Smooth muscle cell (in vitro differentiated cells): ENCODE data around the gene CNTN5. TPM values are rescaled to one million over a fixed set of nuclear protein-coding genes. Genes with fewer than 3 reads are reported as not detected.

Source experiments
- DNase-seq: peaks from one replicate; lab custom pipeline; 2025; ENCODE audit not compliant: unreplicated experiment; lab: John Stamatoyannopoulos, UW
- H2AFZ ChIP-seq: fragments of 200-600 bp; sonication (generic); 2 replicates; pipeline ENCODE4 v1.6.0; 2016; ENCODE audit warnings: antibody characterized with exemption, low read depth, mild to moderate bottlenecking
- H3F3A ChIP-seq: fragments of 200-600 bp; sonication (generic); 2 replicates; pipeline ENCODE4 v1.6.0; 2017; ENCODE audit warnings: antibody characterized with exemption, low read depth
- H3K27ac ChIP-seq: fragments of 200-600 bp; sonication (generic); 2 replicates; pipeline ENCODE4 v1.5.1; 2016; ENCODE audit warnings: low read depth, mild to moderate bottlenecking
- H3K27me3 ChIP-seq: fragments of 200-600 bp; sonication (generic); 2 replicates; pipeline ENCODE4 v1.6.1; 2016; ENCODE audit warnings: low read depth, mild to moderate bottlenecking
- H3K36me3 ChIP-seq: fragments of 200-600 bp; sonication (generic); 2 replicates; pipeline ENCODE4 v1.5.1; 2016; ENCODE audit warnings: low read depth
- H3K4me1 ChIP-seq: fragments of 200-600 bp; sonication (generic); 2 replicates; pipeline ENCODE4 v1.5.1; 2016; ENCODE audit warnings: low read depth
- H3K4me2 ChIP-seq: fragments of 200-600 bp; sonication (generic); 2 replicates; pipeline ENCODE4 v1.6.0; 2016; ENCODE audit warnings: mild to moderate bottlenecking
- H3K4me3 ChIP-seq: fragments of 200-600 bp; sonication (generic); 2 replicates; pipeline ENCODE4 v1.5.1; 2016; ENCODE audit warnings: mild to moderate bottlenecking
- H3K79me2 ChIP-seq: fragments of 200-600 bp; sonication (generic); 2 replicates; pipeline ENCODE4 v1.6.0; 2016; ENCODE audit warnings: low read depth, mild to moderate bottlenecking
- H3K9ac ChIP-seq: fragments of 200-600 bp; sonication (generic); 2 replicates; pipeline ENCODE4 v1.6.0; 2016; ENCODE audit warnings: low read depth
- H3K9me3 ChIP-seq: fragments of 200-600 bp; sonication (generic); replicated peaks from 2 replicates; pipeline ENCODE4 v1.5.1; 2016; ENCODE audit warnings: low read depth
- H4K20me1 ChIP-seq: fragments of 200-600 bp; sonication (generic); 2 replicates; pipeline ENCODE4 v1.6.0; 2016; ENCODE audit warnings: low read depth
- WGBS: methylation state at CpG from one replicate; pipeline ENCODE4 v1.1.7; 2016; ENCODE audit warnings: low lambda C conversion rate; 5-methylcytosine and 5-hydroxymethylcytosine counted together
- polyA plus RNA-seq: library from polyadenylated mRNA; unstranded; fragments of >200 nt; fragmentation: Nextera tagmentation; extraction: Ambion mirVana; gene quantifications from 2 replicates; pipeline ENCODE4 v1.2.1, GENCODE V29; 2016
- total RNA-seq: library from RNA; depleted of rRNA; stranded (reverse); fragments of >200 nt; gene quantifications from 2 replicates; pipeline ENCODE4 v1.2.3, GENCODE V29; 2014
- TF ChIP-seq, protein P1 (sequence below): fragments of 200-600 bp; sonication (generic); IDR thresholded peaks from 2 replicates; pipeline ENCODE4 v1.5.1; 2017; ENCODE audit warnings: borderline replicate concordance, mild to moderate bottlenecking, antibody characterized with exemption; ENCODE audit not compliant: insufficient read depth, poor library complexity, severe bottlenecking

CNTN5 gene
- total and polyA plus RNA-seq, 2 experiments from 2014 or later: 0.97 to 3.1 TPM

DNA sequence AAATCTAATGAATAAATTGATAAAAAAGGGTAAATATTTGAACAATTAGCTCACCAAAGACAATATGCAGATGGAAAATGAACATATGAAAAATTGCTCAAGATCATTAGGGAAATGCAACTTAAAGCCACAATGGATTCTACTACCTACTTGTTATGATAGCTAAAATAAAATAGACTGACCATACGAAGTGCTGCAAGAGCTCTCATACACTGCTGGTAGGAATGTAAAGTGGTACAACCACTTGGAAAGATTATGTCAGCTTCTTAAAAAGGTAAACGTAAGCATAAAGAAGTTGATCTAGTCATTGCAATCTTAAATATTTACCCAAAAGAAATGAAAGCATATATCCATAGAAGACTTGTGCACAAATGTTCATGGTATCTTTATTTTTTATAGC lies 1162.2 kb downstream of the CNTN5 start:
- 88% methylated on average over 2 of the region's 2 CpGs for WGBS
- Histone ChIP-seq H3K9me3 (no peaks in the 10 kb centered on the region), H3F3A (no peaks in the 10 kb centered on the region), H3K79me2 (no peaks in the 10 kb centered on the region), H2AFZ (no peak overlapping the region), H3K27me3 (no peaks in the 10 kb centered on the region), H3K4me3 (no peak overlapping the region), H3K9ac (no peak overlapping the region), H3K4me2 (no peak overlapping the region), H4K20me1 (no peaks in the 10 kb centered on the region), H3K4me1 (no peaks in the 10 kb centered on the region), H3K36me3 (no peaks in the 10 kb centered on the region), H3K27ac (no peak overlapping the region)
- TF ChIP-seq, protein P1, sequence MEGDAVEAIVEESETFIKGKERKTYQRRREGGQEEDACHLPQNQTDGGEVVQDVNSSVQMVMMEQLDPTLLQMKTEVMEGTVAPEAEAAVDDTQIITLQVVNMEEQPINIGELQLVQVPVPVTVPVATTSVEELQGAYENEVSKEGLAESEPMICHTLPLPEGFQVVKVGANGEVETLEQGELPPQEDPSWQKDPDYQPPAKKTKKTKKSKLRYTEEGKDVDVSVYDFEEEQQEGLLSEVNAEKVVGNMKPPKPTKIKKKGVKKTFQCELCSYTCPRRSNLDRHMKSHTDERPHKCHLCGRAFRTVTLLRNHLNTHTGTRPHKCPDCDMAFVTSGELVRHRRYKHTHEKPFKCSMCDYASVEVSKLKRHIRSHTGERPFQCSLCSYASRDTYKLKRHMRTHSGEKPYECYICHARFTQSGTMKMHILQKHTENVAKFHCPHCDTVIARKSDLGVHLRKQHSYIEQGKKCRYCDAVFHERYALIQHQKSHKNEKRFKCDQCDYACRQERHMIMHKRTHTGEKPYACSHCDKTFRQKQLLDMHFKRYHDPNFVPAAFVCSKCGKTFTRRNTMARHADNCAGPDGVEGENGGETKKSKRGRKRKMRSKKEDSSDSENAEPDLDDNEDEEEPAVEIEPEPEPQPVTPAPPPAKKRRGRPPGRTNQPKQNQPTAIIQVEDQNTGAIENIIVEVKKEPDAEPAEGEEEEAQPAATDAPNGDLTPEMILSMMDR: no peak
- no peak for DNase-seq

DNA sequence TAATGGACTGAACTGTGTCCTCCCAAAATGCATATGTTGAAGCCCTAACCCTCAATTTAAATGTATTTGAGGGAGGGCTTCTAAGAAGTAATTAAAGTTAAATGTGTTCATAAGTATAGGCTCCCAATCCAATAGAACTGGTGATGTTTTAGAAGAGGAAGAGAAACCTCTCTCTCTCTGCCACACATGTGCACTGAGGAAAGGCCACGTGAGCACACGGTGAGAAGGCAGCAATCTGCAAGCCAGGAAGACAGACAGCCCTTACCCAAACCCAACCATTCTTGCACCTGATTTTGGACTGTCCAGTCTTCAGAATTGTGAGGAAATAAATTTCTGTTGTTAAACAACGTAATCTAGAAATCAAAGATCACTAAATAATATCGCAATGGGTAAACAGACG lies 1164.8 kb downstream of the CNTN5 start:
- H3K4me1 ChIP-seq: no peaks in the 10 kb centered on the region
- H4K20me1 ChIP-seq: no peaks in the 10 kb centered on the region
- H3K4me3 ChIP-seq: no peak overlapping the region
- H3K27me3 ChIP-seq: no peaks in the 10 kb centered on the region
- 96% methylated on average over 5 of the region's 5 CpGs for WGBS
- DNase-seq: no peak
- H2AFZ ChIP-seq: no peak overlapping the region
- no peak overlapping the region for H3K9ac ChIP-seq
- no peak overlapping the region for H3K27ac ChIP-seq
- TF ChIP-seq, protein P1: no peak
- H3K4me2 ChIP-seq: no peak overlapping the region
- H3K79me2 ChIP-seq: no peaks in the 10 kb centered on the region
- no peaks in the 10 kb centered on the region for H3K36me3 ChIP-seq
- no peaks in the 10 kb centered on the region for H3K9me3 ChIP-seq
- no peaks in the 10 kb centered on the region for H3F3A ChIP-seq

DNA sequence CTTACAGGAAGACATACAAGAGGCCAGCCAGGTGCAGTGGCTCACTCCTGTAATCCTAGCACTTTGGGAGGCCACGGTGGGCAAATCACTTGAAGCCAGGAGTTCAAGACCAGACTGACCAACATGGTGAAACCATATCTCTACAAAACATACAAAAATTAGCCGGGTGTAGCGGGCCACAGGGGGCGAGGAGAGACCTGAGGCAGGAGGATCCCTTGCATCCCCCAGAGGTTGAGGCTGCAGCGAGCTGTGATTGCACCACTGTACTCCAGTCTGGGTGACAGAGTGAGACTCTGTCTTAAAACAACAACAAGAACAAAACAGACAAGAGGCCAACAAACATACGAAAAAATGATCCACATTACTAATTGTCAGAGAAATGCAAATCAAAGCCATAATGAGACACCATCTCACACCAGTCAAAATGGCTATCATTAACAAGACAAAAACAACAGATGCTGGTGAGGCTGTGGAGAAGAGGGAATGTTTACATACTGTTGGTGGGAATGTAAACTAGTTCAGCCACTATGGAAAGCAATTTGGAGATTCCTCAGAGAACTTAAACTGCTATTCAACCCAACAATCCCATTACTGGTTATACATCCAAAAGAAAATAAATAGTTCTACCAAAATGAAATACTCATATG lies 1167.5 kb downstream of the CNTN5 start:
- Histone ChIP-seq H3K4me2 (no peak overlapping the region), H2AFZ (no peak overlapping the region), H3K79me2 (no peaks in the 10 kb centered on the region), H3K9ac (no peak overlapping the region), H3K36me3 (no peaks in the 10 kb centered on the region), H3K4me1 (no peaks in the 10 kb centered on the region), H3K27me3 (no peaks in the 10 kb centered on the region), H3K4me3 (no peak overlapping the region), H3K27ac (no peak overlapping the region), H3F3A (no peaks in the 10 kb centered on the region), H4K20me1 (no peaks in the 10 kb centered on the region), H3K9me3 (no peaks in the 10 kb centered on the region)
- WGBS: 82% methylated on average over 6 of the region's 6 CpGs
- TF ChIP-seq, protein P1: no peak
- DNase-seq: no peak

DNA sequence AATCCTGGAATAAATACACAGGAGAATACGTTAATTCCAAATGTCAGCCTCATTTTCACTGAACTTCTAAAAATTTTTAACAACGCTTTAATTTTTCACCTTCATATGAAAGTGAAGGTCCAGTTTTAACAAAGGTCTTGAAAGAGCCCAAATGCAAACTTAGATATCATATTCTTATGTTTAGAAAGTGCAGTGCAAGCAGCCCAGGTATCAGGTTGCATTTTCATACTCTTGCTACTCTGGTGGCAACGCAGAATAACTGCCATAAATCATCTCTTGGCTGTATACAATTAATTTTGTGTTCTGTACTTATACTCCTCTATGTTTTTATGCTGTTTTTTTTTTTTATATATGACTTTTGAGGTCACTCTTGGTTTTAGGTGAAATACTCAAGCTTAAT lies 1169.6 kb downstream of the CNTN5 start:
- no peak overlapping the region for H3K27ac ChIP-seq
- TF ChIP-seq, protein P1: no peak
- H3K9me3 ChIP-seq: no peaks in the 10 kb centered on the region
- H2AFZ ChIP-seq: no peak overlapping the region
- no peaks in the 10 kb centered on the region for H3F3A ChIP-seq
- whole genome bisulfite sequencing: 96% methylated on average over 3 of the region's 3 CpGs
- H3K4me1 ChIP-seq: no peaks in the 10 kb centered on the region
- no peak overlapping the region for H3K9ac ChIP-seq
- H3K4me2 ChIP-seq: no peak overlapping the region
- DNase-seq: no peak
- no peaks in the 10 kb centered on the region for H4K20me1 ChIP-seq
- no peaks in the 10 kb centered on the region for H3K36me3 ChIP-seq
- H3K79me2 ChIP-seq: no peaks in the 10 kb centered on the region
- no peak overlapping the region for H3K4me3 ChIP-seq
- H3K27me3 ChIP-seq: no peaks in the 10 kb centered on the region
